Measurements from ENCODE around the gene FECH. TPM values are rescaled to one million over a fixed set of nuclear protein-coding genes. Genes with fewer than 3 reads are reported as not detected.

The FECH gene
- total and polyA plus RNA-seq, 2 of the 4 experiments (the other 2 are of a cell fraction), result 32.3 to 52.2 TPM

GRCh38 chr18:57619876-57620275 lies 33.4 kb upstream of the FECH start:
- Histone ChIP-seq H2BK15ac (ENCODE audit: low read depth, low read length) (no peak overlapping the region), H3K56ac (ENCODE audit: extremely low read depth, insufficient read depth, low read length) (no peak overlapping the region), H2BK120ac (ENCODE audit: low read depth, low read length) (no peak overlapping the region), H3K23ac (ENCODE audit: low read depth, low read length) (no peak overlapping the region), H3K9me3 (ENCODE audit: control insufficient read depth, insufficient read depth, low read length) (no peaks in the 10 kb centered on the region), H3K79me1 (ENCODE audit: low read depth in 1 of 2, low read length in 2 of 2) (peaks cover 8 to 41% of the 10 kb centered on the region in 2 experiments), H3K18ac (ENCODE audit: low read depth, low read length) (no peak overlapping the region), H3K9ac (ENCODE audit: low read depth, low read length) (no peak overlapping the region), H2BK20ac (ENCODE audit: low read depth, low read length) (no peak overlapping the region), H3K36me3 (ENCODE audit: control insufficient read depth, insufficient read depth, low read length) (peaks cover 16% of the 10 kb centered on the region), H2AFZ (replicated peaks; ENCODE audit: low read length, poor library complexity) (no peak overlapping the region), H4K20me1 (ENCODE audit: insufficient read depth, low read length) (peaks cover 17% of the 10 kb centered on the region; the same call in 1 of the 2 replicates), H3K9me1 (ENCODE audit: insufficient read depth, low read length) (no peaks in the 10 kb centered on the region; the same call in 1 of the 2 replicates), H3K27me3 (ENCODE audit: control insufficient read depth, insufficient read depth, low read length) (no peaks in the 10 kb centered on the region), H3K4me2 (ENCODE audit: low read depth, low read length) (no peak overlapping the region), H2BK5ac (ENCODE audit: low read depth, low read length, poor library complexity, severe bottlenecking) (no peak overlapping the region), H2AK9ac (replicated peaks; ENCODE audit: low read depth, low read length, poor library complexity) (no peak overlapping the region), H3K27ac (ENCODE audit: insufficient read depth, low read length) (no peak overlapping the region), H4K91ac (ENCODE audit: insufficient read depth, low read depth, low read length) (no peak overlapping the region), H3K4me3 (ENCODE audit: insufficient read depth, low read depth, low read length) (no peak overlapping the region), H4K8ac (ENCODE audit: low read depth in 2 of 2, low read length in 2 of 2) (no peak overlapping the region), H2AK5ac (ENCODE audit: low read depth, low read length) (no peak overlapping the region), H3K4me1 (ENCODE audit: control insufficient read depth, insufficient read depth, low read length) (peaks cover 2% of the 10 kb centered on the region), H4K5ac (ENCODE audit: low read depth, low read length) (no peak overlapping the region), H3K14ac (replicated peaks; ENCODE audit: low read depth, low read length) (no peak overlapping the region), H3K4ac (ENCODE audit: low read depth, low read length) (no peak overlapping the region)
- CTCF ChIA-PET, result no interaction called here
- ATAC-seq (ENCODE audit: low read depth) (no peak), DNase-seq (no peak)
- no TSS peak for BruUV-seq (replicated peaks)
- WGBS, 2 experiments (ENCODE audit: extremely low coverage in 2 of 2, insufficient read length in 1 of 2), result no CpG with 5 or more reads among the region's 3 CpGs
- dilution Hi-C loops (cut with HindIII; ENCODE audit: low sequenced_read_pairs, unreplicated experiment) (no loop called here), intact Hi-C loops (cut with micrococcal nuclease) (no loop called here), in situ Hi-C loops (cut with MboI; ENCODE audit: low sequenced_read_pairs) (no loop called here)
- POLR2A ChIA-PET (ENCODE audit: unreplicated experiment), result no interaction called here
- TF ChIP-seq FOS (IDR thresholded peaks at IDR 0.05; ENCODE audit: low read depth, low read length) (no peak), MAFK (IDR thresholded peaks at IDR 0.05; ENCODE audit: low read depth, low read length) (no peak), CEBPB (IDR thresholded peaks at IDR 0.05; ENCODE audit: low read depth, low read length) (no peak), CHD1 (IDR thresholded peaks at IDR 0.05; ENCODE audit: low read depth, low read length) (no peak), RCOR1 (IDR thresholded peaks at IDR 0.05; ENCODE audit: insufficient replicate concordance, low read length) (no peak), RFX5 (IDR thresholded peaks at IDR 0.05; ENCODE audit: low read depth, low read length) (no peak), MAZ (IDR thresholded peaks at IDR 0.05; ENCODE audit: borderline replicate concordance, low read depth, low read length) (no peak), POLR2A (IDR thresholded peaks at IDR 0.05; ENCODE audit: low read depth, low read length) (no peak), NFE2L2 (IDR thresholded peaks at IDR 0.05; ENCODE audit: low read depth, low read length) (no peak), USF2 (IDR thresholded peaks at IDR 0.05; ENCODE audit: low read depth, low read length) (no peak), MXI1 (IDR thresholded peaks at IDR 0.05; ENCODE audit: borderline replicate concordance, low read depth, low read length) (no peak)
